Sigmoid colon (tissue), 4 donors: Measurements from ENCODE around the gene WBP1L.

Source experiments
- POLR2A ChIP-seq, 2 donors: fragments of 450-650 bp; IDR thresholded peaks; one replicate each; pipeline ENCODE4 v1.6.1; 2016; ENCODE audit warnings: antibody characterized with exemption in 2 of 2, mild to moderate bottlenecking in 2 of 2, moderate library complexity in 2 of 2
- POLR2AphosphoS5 ChIP-seq, 4 donors: sonication (generic); formaldehyde crosslinking; IDR thresholded peaks; one replicate each; pipeline ENCODE4 v1.6.1; 2017; ENCODE audit warnings: antibody characterized with exemption in 4 of 4
- TF ChIP-seq, protein P1 (sequence below), 4 experiments: fragments of 450-650 bp in 3 of 4; fragments of 200-600 bp in 1 of 4; IDR thresholded peaks; one replicate each; pipeline ENCODE4 v1.5.1; 2016 to 2019; ENCODE audit warnings: antibody characterized with exemption in 4 of 4, mild to moderate bottlenecking in 3 of 4, moderate library complexity in 2 of 4

DNA sequence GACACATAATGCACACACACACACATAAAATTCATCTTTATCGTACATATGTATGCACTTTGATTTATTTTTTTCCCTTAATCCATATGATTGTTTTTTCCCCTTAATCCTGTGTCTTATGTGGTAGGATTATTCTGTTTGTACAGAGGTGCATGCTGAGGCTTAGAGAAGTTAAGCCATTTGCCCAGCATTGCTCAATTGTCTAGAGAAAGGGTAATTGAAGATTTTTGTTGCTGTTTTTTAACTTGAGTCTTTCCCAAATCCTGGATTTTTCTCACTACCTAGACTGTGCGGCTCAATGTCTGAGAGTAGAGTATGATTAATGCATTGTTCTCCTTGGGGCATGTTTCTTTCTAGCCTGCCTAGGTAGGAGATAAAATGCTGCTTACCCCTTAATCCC is 35.0 kb downstream of the WBP1L start:
- TF ChIP-seq, protein P1, sequence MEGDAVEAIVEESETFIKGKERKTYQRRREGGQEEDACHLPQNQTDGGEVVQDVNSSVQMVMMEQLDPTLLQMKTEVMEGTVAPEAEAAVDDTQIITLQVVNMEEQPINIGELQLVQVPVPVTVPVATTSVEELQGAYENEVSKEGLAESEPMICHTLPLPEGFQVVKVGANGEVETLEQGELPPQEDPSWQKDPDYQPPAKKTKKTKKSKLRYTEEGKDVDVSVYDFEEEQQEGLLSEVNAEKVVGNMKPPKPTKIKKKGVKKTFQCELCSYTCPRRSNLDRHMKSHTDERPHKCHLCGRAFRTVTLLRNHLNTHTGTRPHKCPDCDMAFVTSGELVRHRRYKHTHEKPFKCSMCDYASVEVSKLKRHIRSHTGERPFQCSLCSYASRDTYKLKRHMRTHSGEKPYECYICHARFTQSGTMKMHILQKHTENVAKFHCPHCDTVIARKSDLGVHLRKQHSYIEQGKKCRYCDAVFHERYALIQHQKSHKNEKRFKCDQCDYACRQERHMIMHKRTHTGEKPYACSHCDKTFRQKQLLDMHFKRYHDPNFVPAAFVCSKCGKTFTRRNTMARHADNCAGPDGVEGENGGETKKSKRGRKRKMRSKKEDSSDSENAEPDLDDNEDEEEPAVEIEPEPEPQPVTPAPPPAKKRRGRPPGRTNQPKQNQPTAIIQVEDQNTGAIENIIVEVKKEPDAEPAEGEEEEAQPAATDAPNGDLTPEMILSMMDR (IDR thresholded peaks at IDR 0.05) = no peak
- no peak for TF ChIP-seq POLR2AphosphoS5 (IDR thresholded peaks at IDR 0.05)
- no peak for TF ChIP-seq POLR2A (IDR thresholded peaks at IDR 0.05)
